ENCODE measurements around the gene ORM2. TPM values are rescaled to one million over a fixed set of nuclear protein-coding genes. Genes with fewer than 3 reads are reported as not detected.

The ORM2 gene
- total RNA-seq, 4 donors from 2014 or later = 9.5 TPM; not detected in 3

GRCh38 chr9:114334490-114334889, 4.8 kb downstream of the ORM2 start:
- 96% methylated on average over 4 of the region's 9 CpGs for whole genome bisulfite sequencing
- no peak overlapping the region for H3K4me3 ChIP-seq
- H3K9me3 ChIP-seq = no peaks in the 10 kb centered on the region
- peaks cover 37% of the 10 kb centered on the region for H3K36me3 ChIP-seq
- H3K4me1 ChIP-seq = no peaks in the 10 kb centered on the region
- no peak for DNase-seq (ENCODE audit: low spot score in 2 of 2)
- H3K27ac ChIP-seq = no peak overlapping the region
- H3K27me3 ChIP-seq = no peaks in the 10 kb centered on the region
- no peak for TF ChIP-seq EP300 (IDR thresholded peaks at IDR 0.05)
- TF ChIP-seq, protein P1, sequence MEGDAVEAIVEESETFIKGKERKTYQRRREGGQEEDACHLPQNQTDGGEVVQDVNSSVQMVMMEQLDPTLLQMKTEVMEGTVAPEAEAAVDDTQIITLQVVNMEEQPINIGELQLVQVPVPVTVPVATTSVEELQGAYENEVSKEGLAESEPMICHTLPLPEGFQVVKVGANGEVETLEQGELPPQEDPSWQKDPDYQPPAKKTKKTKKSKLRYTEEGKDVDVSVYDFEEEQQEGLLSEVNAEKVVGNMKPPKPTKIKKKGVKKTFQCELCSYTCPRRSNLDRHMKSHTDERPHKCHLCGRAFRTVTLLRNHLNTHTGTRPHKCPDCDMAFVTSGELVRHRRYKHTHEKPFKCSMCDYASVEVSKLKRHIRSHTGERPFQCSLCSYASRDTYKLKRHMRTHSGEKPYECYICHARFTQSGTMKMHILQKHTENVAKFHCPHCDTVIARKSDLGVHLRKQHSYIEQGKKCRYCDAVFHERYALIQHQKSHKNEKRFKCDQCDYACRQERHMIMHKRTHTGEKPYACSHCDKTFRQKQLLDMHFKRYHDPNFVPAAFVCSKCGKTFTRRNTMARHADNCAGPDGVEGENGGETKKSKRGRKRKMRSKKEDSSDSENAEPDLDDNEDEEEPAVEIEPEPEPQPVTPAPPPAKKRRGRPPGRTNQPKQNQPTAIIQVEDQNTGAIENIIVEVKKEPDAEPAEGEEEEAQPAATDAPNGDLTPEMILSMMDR (IDR thresholded peaks at IDR 0.05) = no peak
- TF ChIP-seq POLR2AphosphoS5 (IDR thresholded peaks at IDR 0.05) = no peak
- no peak for TF ChIP-seq POLR2A (IDR thresholded peaks at IDR 0.05)

- Histone ChIP-seq H3K9me3 (no peaks in the 10 kb centered on the region), H3K27me3 (no peaks in the 10 kb centered on the region), H3K4me1 (no peaks in the 10 kb centered on the region), H3K4me3 (no peak overlapping the region), H3K36me3 (peaks cover 49% of the 10 kb centered on the region), H3K27ac (no peak overlapping the region)
- no peak for DNase-seq (ENCODE audit: low spot score in 2 of 2)
- TF ChIP-seq, protein P1 (IDR thresholded peaks at IDR 0.05) = no peak
- TF ChIP-seq EP300 (IDR thresholded peaks at IDR 0.05) (no peak), POLR2AphosphoS5 (IDR thresholded peaks at IDR 0.05) (no peak), POLR2A (IDR thresholded peaks at IDR 0.05) (no peak)
- 67% methylated on average over 2 of the region's 2 CpGs for WGBS
Measured at GRCh38 chr9:114335745-114336144, 6.1 kb downstream of the ORM2 start.

- WGBS = 82% methylated on average over 10 of the region's 10 CpGs
- Histone ChIP-seq H3K27ac (no peak overlapping the region), H3K36me3 (peaks cover 53% of the 10 kb centered on the region), H3K4me3 (no peak overlapping the region), H3K4me1 (no peaks in the 10 kb centered on the region), H3K9me3 (no peaks in the 10 kb centered on the region), H3K27me3 (no peaks in the 10 kb centered on the region)
- DNase-seq (ENCODE audit: low spot score in 2 of 2) = no peak
- TF ChIP-seq, protein P1 (IDR thresholded peaks at IDR 0.05) = no peak
- TF ChIP-seq POLR2AphosphoS5 (IDR thresholded peaks at IDR 0.05) (no peak), EP300 (IDR thresholded peaks at IDR 0.05) (no peak), POLR2A (IDR thresholded peaks at IDR 0.05) (no peak)
Measured at GRCh38 chr9:114336157-114336556, 6.5 kb downstream of the ORM2 start.

DNA sequence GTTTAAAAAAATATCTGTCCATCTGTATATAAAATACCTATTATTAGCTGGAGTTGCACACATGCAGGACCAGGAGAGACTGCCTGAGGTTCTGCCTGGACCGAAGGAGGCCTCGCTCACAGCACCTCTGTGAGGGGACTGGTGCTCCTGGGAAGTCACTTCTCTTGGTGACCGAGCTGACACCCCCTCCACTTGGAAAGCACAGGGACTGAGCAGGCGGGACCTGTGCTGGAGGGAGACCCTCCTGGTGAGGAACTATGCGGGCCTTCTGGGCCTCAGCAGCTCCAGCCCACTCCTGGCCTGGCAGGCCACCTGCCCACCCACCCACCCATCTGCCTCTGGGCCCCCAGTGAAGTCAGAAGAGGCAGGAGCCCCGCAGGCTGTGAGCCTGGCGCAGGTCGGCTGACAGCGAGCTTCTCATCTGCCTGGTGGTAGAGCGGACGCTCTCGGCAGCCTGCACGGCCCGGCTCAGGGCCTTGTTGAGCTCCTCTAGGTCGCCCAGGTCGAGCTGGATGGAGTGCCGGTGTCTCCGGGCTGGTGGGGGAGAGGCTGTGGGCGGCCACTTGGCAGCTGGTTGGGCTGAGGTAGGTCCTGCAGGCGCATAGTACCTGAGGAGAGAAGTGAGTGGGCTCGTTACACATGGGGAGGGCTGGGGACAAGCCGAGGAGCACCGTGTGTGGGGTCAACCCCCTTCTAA, 7.2 kb downstream of the ORM2 start:
- TF ChIP-seq POLR2AphosphoS5 (IDR thresholded peaks at IDR 0.05) = no peak
- TF ChIP-seq, protein P1 (IDR thresholded peaks at IDR 0.05) = no peak
- no peak for TF ChIP-seq POLR2A (IDR thresholded peaks at IDR 0.05)
- TF ChIP-seq EP300 (IDR thresholded peaks at IDR 0.05) = no peak
- H3K36me3 ChIP-seq = peaks cover 60% of the 10 kb centered on the region

DNA sequence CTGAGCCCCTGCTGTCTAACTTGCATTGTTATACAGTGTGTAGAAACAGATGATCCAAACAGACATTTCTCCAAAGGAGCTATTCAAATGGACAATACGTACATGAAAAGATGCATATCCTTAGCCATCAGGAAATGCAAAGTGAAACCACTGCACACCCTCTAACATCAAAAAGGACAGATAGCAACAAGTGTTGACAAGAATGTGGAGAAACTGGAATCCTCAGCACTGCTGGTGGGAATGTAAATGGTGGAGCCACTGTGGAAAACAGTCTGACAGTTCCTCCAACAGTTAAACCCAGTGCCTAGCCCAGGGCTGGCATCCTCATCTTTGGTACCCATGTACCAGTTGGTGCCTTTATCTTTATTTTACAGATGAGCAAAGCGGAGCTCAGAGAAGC, 8.5 kb downstream of the ORM2 start:
- DNase-seq (ENCODE audit: low spot score in 2 of 2) = no peak
- H3K27ac ChIP-seq = no peak overlapping the region
- 86% methylated on average over 2 of the region's 2 CpGs for WGBS
- no peaks in the 10 kb centered on the region for H3K4me1 ChIP-seq
- H3K36me3 ChIP-seq = peaks cover 74% of the 10 kb centered on the region
- H3K9me3 ChIP-seq = no peaks in the 10 kb centered on the region
- no peak overlapping the region for H3K4me3 ChIP-seq
- no peaks in the 10 kb centered on the region for H3K27me3 ChIP-seq
- no peak for TF ChIP-seq POLR2AphosphoS5 (IDR thresholded peaks at IDR 0.05)
- TF ChIP-seq, protein P1 (IDR thresholded peaks at IDR 0.05) = no peak
- TF ChIP-seq EP300 (IDR thresholded peaks at IDR 0.05) = no peak
- no peak for TF ChIP-seq POLR2A (IDR thresholded peaks at IDR 0.05)

More for the DNA sequence above, 7.2 kb downstream of the ORM2 start:
- H3K27ac ChIP-seq = no peak overlapping the region
- H3K4me3 ChIP-seq = no peak overlapping the region
- no peaks in the 10 kb centered on the region for H3K4me1 ChIP-seq
- no peak for DNase-seq (ENCODE audit: low spot score in 2 of 2)
- no peaks in the 10 kb centered on the region for H3K27me3 ChIP-seq
- 92% methylated on average over 16 of the region's 23 CpGs for WGBS
- H3K9me3 ChIP-seq = no peaks in the 10 kb centered on the region

Measured in suprapubic skin (tissue), 4 donors.